Pancreas (tissue), 10 donors: ENCODE measurements around the gene IQCK. TPM values are rescaled to one million over a fixed set of nuclear protein-coding genes. Genes with fewer than 3 reads are reported as not detected.

ENCODE experiments used
- ATAC-seq, 4 donors: fragments of 200-7000 bp; cut with Tn5 transposase; one replicate each; pipeline versions ENCODE4 v1.8.0 to v1.9.1; 2020; ENCODE audit warnings: mild to moderate bottlenecking in 4 of 4, moderate library complexity in 4 of 4
- DNase-seq, 6 donors: peaks; one replicate each; pipeline ENCODE4 v3.0.0-alpha.2; 2020
- FAIRE-seq: peaks from 2 replicates; lab custom pipeline; 2012; peaks lifted over from hg19 to GRCh38; lab: Jason Lieb, UNC
- H3K27ac ChIP-seq, 4 donors: fragments of 200-600 bp; sonication (generic); 1 replicate in 3 of 4; 2 replicates in 1 of 4; pipeline versions ENCODE4 v1.5.0 to v1.8.0; 2020
- H3K27me3 ChIP-seq, 4 donors: fragments of 200-600 bp; one replicate each; pipeline ENCODE4 v1.8.0; 2021
- H3K36me3 ChIP-seq, 3 donors: fragments of 200-600 bp; sonication (generic) in 1 of 3; one replicate each; pipeline versions ENCODE4 v1.5.0 to v1.8.0; 2020 to 2021
- H3K4me1 ChIP-seq, 3 donors: fragments of 200-600 bp; one replicate each; pipeline ENCODE4 v1.8.0; 2021
- H3K4me3 ChIP-seq, 4 donors: fragments of 200-600 bp; sonication (generic) in 2 of 4; one replicate each; pipeline versions ENCODE4 v1.5.0 to v1.8.0; 2020 to 2021
- H3K9me3 ChIP-seq, 4 donors: fragments of 200-600 bp; one replicate each; pipeline ENCODE4 v1.8.0; 2021
- CTCF ChIP-seq, 4 donors: fragments of 200-600 bp; sonication (generic) in 3 of 4; IDR thresholded peaks; one replicate each; pipeline versions ENCODE4 v1.5.0 to v1.8.0; 2021; ENCODE audit warnings: antibody characterized with exemption in 4 of 4
- whole genome bisulfite sequencing, 2 donors: extraction: QIAGEN DNeasy Blood & Tissue Kit; methylation state at CpG; one replicate each; pipeline ENCODE4 v1.1.7; 2013; 5-methylcytosine and 5-hydroxymethylcytosine counted together
- intact Hi-C, 3 donors: fragments of 100-400 bp; cut with DNase I; formaldehyde crosslinking; loops; one replicate each; pipeline versions ENCODE4 v1.11.1 to v1.14.2; 2022
- polyA plus RNA-seq, 2 donors: library from polyadenylated mRNA; stranded (reverse); fragments of 200-250 nt; gene quantifications; one replicate each; pipeline ENCODE4 v1.2.3, GENCODE V29; 2013
- total RNA-seq, 6 donors: library from RNA; stranded (reverse); fragmentation: NEBNext Ultra II Directional in 4 of 6; extraction: Animal tissue kit (Norgen Biotek cat#: 25700) in 4 of 6; gene quantifications; one replicate each; pipeline versions ENCODE4 v1.2.1 to v1.2.4, GENCODE V29; 2021 to 2023
- donor health status: healthy with polysubstance abuse.
- donor health status: DM: no; HTN: no; CAD: no; lungs with moderate emphysema.
- donor health status: DM: no; HTN: no; CAD: no.
- donor health status: control.
- donor health status: control.
- donor health status: Bipolar disorder and iron deficiency.
- donor health status: DM: yes; HTN: yes; CAD: no.
- donor health status: DM: no; HTN: no; CAD: no.
- donor health status: DM: no; HTN: no; CAD: no.
- donor health status: DM: yes; HTN: yes; CAD: no.

The IQCK gene
- total and polyA plus RNA-seq, 8 donors, result 6.7 to 15.5 (median 10.9) TPM

GRCh38 chr16:19735074-19735867, 17.2 kb downstream of the IQCK start:
- no peak for DNase-seq

GRCh38 chr16:19737306-19738038, 19.4 kb downstream of the IQCK start:
- ATAC-seq (no peak), FAIRE-seq (no peak)
- intact Hi-C loops, result loop anchor here in 1 of 3 donors (10.0 kb wide), 1 partner anchor 137 kb away; no protein-coding TSS in a partner anchor

More at GRCh38 chr16:19735074-19735867, 17.2 kb downstream of the IQCK start:
- ATAC-seq (no peak), FAIRE-seq (no peak)
- no peaks in the 10 kb centered on the region for H3K27me3 ChIP-seq
- no peak overlapping the region for H3K4me3 ChIP-seq
- no peaks in the 10 kb centered on the region for H3K9me3 ChIP-seq
- H3K36me3 ChIP-seq, result peaks cover 0 to 4% (median 0%) of the 10 kb centered on the region in 3 donors
- intact Hi-C loops, result loop anchor here in 1 of 3 donors (10.0 kb wide), 1 partner anchor 140 kb away; no protein-coding TSS in a partner anchor
- WGBS, 2 donors, result 74% methylated on average over 9 of the region's 9 CpGs
- no peaks in the 10 kb centered on the region for H3K4me1 ChIP-seq
- H3K27ac ChIP-seq, result no peak overlapping the region
- TF ChIP-seq CTCF (IDR thresholded peaks at IDR 0.05), result no peak

GRCh38 chr16:19741354-19741753, 23.3 kb downstream of the IQCK start:
- no peak for ATAC-seq
- no peak for DNase-seq
- FAIRE-seq, result no peak
- TF ChIP-seq CTCF (IDR thresholded peaks at IDR 0.05), result no peak
- intact Hi-C loops, result no loop called here
- Histone ChIP-seq H3K4me1 (peaks cover 21 to 30% (median 22%) of the 10 kb centered on the region in 3 donors), H3K27me3 (no peaks in the 10 kb centered on the region), H3K27ac (no peak overlapping the region), H3K4me3 (no peak overlapping the region), H3K36me3 (no peaks in the 10 kb centered on the region), H3K9me3 (no peaks in the 10 kb centered on the region)
- 97 to 100% methylated on average over 1 of the region's 1 CpG for WGBS, 2 donors

More at GRCh38 chr16:19737306-19738038, 19.4 kb downstream of the IQCK start:
- Histone ChIP-seq H3K36me3 (peaks cover 0 to 4% (median 0%) of the 10 kb centered on the region in 3 donors), H3K4me3 (no peak overlapping the region), H3K9me3 (no peaks in the 10 kb centered on the region), H3K27me3 (no peaks in the 10 kb centered on the region), H3K4me1 (peaks cover 0 to 1% (median 0%) of the 10 kb centered on the region in 3 donors), H3K27ac (no peak overlapping the region)
- TF ChIP-seq CTCF (IDR thresholded peaks at IDR 0.05), result no peak
- 90 to 94% methylated on average over 12 of the region's 12 CpGs for WGBS, 2 donors
- no peak for DNase-seq

GRCh38 chr16:19743816-19744159, 25.7 kb downstream of the IQCK start:
- Histone ChIP-seq H3K27me3 (no peaks in the 10 kb centered on the region), H3K9me3 (no peaks in the 10 kb centered on the region), H3K36me3 (no peaks in the 10 kb centered on the region), H3K4me3 (no peak overlapping the region), H3K4me1 (peaks cover 21 to 35% (median 24%) of the 10 kb centered on the region in 3 donors), H3K27ac (peak overlapping the region in 2 of 4 donors; percentile 57 to 74)
- no peak for DNase-seq
- TF ChIP-seq CTCF (IDR thresholded peaks at IDR 0.05), result no peak
- intact Hi-C loops, result no loop called here
- FAIRE-seq, result no peak
- ATAC-seq, result peak in 3 of 4 donors; percentile 22 to 28 (median 27)
